Measurements from ENCODE around the gene FXYD4.

GRCh38 chr10:43327171-43327570 lies 44.3 kb upstream of the FXYD4 start:
- TF ChIP-seq CTCF (conservative IDR thresholded peaks at IDR 0.05; ENCODE audit: low read depth, low read length) (no peak), EZH2 (IDR thresholded peaks at IDR 0.05; ENCODE audit: low read length, unreplicated experiment) (no peak)
